Stimulated activated CD4-positive, alpha-beta T cell treated with anti-CD3 and anti-CD28 coated beads, TNF-alpha, amount 100 ng/mL, for 1 hour (primary cell): Measurements from ENCODE around the gene USPL1.

Experiments
- DNase-seq, 3 donors: peaks; one replicate each; pipeline ENCODE4 v3.0.0-alpha.2; 2020; ENCODE audit warnings: low read depth in 3 of 3, low spot score in 1 of 3

USPL1 gene

DNA sequence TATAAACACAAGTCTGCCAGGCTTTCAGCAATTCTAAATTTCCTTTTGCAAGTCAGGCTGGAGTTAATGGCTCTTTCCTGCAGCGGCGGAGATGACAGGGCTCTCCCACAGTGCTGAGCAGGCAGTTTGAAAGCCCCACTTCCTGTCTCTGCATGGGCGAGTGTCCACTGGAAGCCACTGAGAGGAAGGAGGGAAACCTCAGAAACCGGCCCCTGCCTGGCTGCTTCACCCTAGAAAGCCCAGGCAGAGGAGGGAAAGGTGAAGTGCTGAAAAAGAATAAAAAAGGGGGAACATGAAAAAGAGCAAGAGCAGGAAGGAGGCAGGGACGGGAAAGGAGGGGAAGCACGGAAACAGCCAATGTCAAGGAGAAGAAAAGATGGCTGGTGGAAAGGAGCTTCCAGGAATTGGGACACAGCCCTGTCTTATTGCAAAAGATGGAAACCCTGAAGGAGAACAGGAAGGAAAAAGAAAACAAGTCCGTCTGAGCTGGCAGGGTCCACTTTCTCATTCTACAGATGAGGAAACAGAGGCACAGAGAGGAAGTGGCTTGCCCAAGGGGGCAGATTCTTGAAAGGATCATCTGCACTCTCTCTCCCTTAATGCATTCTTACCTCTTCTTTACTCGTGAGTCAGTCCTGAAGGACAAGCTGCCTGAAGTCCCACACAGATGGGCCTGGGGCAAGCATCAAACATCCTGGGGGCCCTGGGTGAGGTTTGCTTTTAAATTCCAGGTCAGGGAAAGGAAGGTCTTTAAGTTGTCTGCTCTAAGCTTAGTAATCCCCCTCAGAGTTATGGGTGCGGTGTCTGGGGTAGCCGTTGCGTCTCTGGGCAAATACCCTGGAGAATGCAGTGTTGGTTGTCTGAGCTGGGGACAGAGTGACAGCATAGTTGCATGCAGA lies 78.8 kb downstream of the USPL1 start:
- DNase-seq, result no peak

DNA sequence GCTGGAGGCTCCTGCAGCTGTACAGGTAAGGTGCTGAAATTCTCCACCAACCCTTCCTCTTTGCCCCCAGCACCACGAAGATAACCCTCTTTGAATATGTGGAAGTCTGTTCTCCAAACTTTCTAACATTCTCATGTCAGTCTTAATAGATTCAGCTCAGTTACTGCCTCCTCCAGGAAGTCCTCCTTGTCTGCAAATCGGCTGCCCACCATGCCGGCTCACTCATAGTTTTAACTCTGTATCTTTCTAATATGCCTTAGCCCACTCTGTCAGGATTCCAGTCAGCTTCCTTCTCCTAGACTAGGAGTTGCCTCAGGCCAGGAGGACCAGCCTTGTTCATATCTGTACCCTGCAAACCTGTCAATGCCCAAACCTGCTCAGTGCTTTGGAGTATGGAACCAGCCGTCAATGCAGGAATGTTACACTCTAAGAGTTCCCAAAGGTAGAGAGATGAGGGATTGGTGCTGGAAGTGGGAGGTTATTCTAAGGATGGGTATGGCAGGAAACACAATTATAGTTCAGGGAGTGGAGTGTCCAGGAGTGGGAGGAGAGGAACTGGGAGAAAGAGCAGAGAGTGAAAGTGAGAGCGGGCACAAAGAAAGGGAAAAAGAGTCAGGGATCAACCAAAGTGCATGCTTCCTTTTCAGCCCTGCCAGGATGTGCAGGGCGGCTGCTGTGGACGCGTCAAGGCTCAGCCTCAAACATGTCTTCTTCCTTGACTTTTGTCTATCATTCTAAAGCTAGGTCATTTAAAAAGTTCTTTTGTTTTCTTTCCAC lies 79.6 kb downstream of the USPL1 start:
- DNase-seq, result no peak

DNA sequence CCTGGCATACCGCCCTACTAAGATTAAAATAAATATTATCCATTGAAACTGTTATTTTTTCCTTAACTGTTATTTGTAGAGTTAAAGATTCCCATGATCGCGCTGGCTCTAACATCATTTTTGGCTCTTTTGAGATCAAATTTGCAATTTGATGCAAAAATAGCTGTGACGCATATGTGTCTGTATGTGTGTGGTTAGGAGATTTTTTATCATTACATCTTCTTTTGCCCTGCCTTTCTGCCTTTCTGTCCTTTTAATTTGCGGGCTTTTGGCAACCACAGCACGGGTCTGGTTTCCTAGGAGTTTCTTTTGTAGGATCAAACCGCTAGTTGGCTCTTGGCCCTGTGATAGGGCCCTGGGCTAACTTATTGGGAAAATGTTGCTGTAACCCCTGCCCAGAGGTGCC lies 80.3 kb downstream of the USPL1 start:
- DNase-seq, result no peak

DNA sequence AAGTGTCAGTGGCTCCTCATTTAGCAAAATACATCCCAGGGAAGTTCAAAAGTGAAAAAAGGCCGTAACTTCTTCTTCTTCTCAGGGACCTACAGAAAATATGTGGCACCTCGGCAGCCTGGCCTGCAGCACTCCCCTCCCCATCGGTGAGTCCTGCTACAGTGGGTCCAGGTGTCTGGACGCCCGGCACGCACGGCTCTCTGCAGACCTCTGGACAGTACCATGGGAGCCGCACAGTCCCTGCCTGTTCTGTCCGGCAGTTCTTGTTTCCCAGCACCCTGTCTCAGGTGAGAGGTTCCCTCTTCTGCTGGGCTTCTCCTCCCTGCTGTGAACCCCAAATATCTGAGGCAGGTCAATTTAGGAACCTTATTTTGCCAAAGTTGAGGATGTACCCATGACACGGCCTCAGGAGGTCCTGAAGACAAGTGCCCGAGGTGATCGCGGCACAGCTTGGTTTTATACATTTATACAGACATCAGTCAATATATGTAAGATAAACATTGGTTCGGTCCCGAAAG lies 80.8 kb downstream of the USPL1 start:
- DNase-seq, result no peak

DNA sequence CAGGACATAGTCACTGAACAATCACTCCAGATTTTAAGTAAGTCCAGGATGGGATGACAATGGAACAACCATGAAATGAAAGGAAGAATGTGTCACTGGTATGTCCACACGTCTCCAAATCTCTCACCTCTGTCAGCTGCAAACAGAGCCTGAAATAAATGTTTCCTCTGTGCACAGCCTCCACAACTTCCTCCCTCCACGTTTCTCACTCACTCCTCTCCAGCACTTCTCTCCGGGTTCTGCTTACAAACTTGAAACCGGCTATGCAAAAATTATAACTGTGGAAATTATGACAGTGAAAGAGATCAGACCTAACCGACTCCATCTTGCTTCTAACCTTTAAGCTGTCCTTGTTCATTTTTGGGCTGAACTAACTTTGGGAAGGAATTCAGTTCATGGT lies 82.6 kb downstream of the USPL1 start:
- DNase-seq, result no peak

DNA sequence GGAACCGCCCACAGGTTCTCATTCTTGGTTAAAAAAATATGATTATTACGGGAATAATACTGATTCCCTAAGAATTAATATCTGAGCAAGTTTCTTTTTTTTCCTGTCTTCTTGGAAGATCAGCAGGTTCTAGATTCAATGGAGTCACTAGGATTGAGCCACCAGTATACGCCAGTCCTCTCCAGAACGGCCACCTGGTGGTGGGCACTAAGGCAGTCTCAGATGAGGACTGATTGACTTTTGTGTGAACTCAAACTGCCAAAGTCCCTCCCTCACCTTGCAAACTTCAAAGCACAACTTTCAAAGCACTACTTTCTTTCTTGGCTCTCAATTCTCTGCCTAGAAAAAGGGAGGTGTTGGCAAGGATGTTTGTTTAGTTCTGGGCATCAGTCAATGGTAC lies 84.3 kb downstream of the USPL1 start:
- no peak for DNase-seq

DNA sequence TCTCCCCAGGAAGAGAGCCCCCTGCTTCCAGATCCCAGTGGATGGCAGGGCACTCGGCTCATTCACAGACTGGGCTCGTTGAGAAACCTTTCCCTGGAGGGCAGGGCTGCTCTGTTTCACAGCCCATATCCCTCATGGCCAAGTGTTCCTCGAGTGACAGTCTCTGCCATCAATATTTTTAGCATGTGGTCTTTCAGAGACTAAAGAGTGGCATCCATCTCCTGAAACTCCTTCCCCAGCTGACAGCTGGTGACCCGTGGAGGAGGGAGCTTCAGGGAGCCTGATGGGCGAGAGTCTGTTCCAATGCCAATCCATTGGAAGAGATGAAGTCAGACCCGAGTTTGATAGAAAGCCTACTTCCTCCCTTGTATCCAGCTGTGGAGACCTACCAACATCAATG lies 86.9 kb downstream of the USPL1 start:
- DNase-seq, result no peak

DNA sequence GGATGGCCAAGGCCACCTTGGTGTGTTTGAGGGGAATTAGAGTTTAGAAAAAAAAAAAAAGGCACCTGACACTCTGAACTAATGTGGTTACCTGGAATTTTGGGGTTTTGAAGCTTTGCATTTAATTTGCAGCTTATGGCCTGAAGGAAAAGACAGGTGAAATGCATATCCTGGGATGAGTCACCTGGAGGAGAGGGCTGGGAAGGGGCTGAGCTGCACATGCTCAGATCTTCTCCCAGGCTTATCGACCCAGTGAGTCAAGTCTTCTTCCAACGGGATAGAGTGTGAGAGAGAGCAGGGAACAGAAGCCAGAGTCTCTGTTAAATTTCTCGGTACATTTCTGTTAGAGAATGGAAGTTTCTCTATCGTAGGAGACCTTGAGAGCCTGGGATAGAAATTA lies 88.0 kb downstream of the USPL1 start:
- DNase-seq, result no peak

DNA sequence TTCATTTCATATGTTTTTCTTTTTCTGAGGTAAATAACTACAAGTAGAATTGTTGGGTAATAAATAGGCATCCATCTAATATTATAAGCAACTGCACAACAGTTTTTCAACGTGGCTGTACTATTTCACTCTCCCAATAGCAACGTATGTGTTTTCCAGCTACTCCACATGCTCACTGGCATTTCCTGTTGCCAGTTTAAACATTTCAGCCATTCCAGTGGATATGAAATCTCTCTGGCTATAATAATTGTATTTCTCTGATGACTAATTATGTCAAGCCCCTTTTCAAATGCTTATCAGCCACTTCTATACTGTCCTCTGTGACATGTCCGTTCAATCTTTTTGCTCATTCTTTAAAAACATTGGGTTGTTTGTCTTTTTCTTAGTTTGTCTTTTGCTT lies 90.8 kb downstream of the USPL1 start:
- no peak for DNase-seq
